OCI-LY7 (cell line): Measurements from ENCODE around the gene DUS3L.

ENCODE experiments used
- CTCF ChIP-seq: fragments of 200-600 bp; sonication (generic); conservative IDR thresholded peaks from 2 replicates; pipeline ENCODE4 v1.5.1; 2014; ENCODE audit warnings: mild to moderate bottlenecking, antibody characterized with exemption, low read length, moderate library complexity, mixed read lengths
- EZH2phosphoT487 ChIP-seq: fragments of 200-600 bp; sonication (generic); IDR thresholded peaks from 2 replicates; pipeline ENCODE4 v1.6.1; 2018; ENCODE audit warnings: low read depth, borderline replicate concordance, mild to moderate bottlenecking, mixed run types, antibody characterized with exemption, low read length, moderate library complexity, mixed read lengths

- peak; percentile 36; the same call in 1 of the 2 replicates for TF ChIP-seq CTCF
- TF ChIP-seq EZH2phosphoT487: no peak
Measured at GRCh38 chr19:5826531-5827341, 35.8 kb upstream of the DUS3L start.
